H1 (cell line): Measurements from ENCODE around the gene LMAN2. TPM values are rescaled to one million over a fixed set of nuclear protein-coding genes. Genes with fewer than 3 reads are reported as not detected.

Experiments
- CBX8 ChIP-seq: fragments of 300-800, 300-1000 bp; sonication (generic); IDR thresholded peaks from 2 replicates; pipeline ENCODE4 v1.7.1; 2016; ENCODE audit warnings: low read depth, low read length, borderline replicate concordance
- polyA plus RNA-seq, 7 experiments: library from polyadenylated mRNA; depleted of rRNA in 3 of 7; stranded (reverse) in 5 of 7; unstranded in 2 of 7; fragments of >200 nt in 5 of 7; fragments of 200-250 nt in 2 of 7; gene quantifications; 1 replicate in 5 of 7; 2 replicates in 1 of 7; 4 replicates in 1 of 7; pipeline versions ENCODE4 v1.2.1 to v1.2.3, GENCODE V29; 2011 to 2013; ENCODE audit warnings: missing spikeins in 2 of 7, mixed read lengths in 2 of 7
- total RNA-seq: library from RNA; stranded (reverse); fragmentation: NEBNext Ultra II Directional; extraction: Animal tissue kit (Norgen Biotek cat#: 25700); gene quantifications from 2 replicates; pipeline ENCODE4 v1.2.1, GENCODE V29; 2021

LMAN2 gene
- total and polyA plus RNA-seq, 2 of the 8 experiments (the other 6 are each of a cell fraction or from before 2014, with no cell fraction given) = 116 to 225 TPM

DNA sequence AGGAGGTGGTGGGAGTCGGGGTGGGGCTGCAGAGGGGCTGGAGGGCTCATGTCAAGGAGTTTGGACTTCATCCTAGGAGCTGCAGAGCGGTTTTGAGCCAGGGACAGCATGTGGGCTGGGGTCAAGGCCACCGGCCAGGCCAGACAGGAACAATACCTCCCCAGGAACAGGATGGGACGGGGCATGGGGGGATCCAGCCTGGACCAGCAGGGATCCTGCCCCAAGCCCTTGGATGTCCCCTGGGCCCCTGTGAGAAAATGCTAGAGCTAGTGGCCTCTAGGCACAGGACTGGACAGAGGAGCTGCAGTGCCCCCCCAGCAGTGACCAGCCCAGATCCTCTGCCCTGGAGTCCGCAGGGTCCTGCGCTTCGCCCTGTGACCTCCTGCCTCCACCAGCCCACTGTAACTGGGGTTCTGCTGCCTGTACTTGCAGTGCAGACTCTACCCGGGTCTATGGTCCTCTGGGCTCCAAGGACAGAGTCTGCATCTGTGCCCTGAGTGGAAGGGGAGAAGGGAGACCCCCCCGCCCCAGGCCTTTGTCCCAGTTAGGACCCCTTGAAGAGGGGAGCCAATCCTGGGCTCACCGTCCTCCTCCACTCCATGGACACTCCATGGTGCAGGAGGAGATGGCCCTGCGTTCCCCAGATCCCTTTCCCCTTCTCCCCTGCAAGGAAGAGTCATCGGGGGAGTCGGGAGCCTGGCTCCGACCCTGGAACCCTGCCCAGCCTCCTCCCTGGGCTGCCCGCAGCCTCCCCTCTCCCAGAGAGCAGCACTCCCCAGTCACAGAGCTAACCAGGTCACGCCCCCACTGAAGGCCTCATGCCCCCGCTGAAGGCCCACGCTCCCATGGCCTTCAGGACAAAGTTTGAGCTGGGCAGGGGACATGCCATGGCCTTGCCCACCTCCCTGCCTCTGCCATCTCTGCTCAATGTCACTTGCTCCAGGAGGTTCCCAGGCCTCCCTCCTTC, 36.8 kb downstream of the LMAN2 start (continued):
- TF ChIP-seq CBX8 = no peak
- TF ChIP-seq, all 59 proteins: peak for 0
